ENCODE measurements around the gene TEX19. TPM values are rescaled to one million over a fixed set of nuclear protein-coding genes. Genes with fewer than 3 reads are reported as not detected.

Gene TEX19
- total and polyA plus RNA-seq, 10 of the 15 experiments (the other 5 are each of a cell fraction or from before 2014, with no cell fraction given) = 0.03 to 0.32 (median 0.13) TPM; not detected in 3

DNA sequence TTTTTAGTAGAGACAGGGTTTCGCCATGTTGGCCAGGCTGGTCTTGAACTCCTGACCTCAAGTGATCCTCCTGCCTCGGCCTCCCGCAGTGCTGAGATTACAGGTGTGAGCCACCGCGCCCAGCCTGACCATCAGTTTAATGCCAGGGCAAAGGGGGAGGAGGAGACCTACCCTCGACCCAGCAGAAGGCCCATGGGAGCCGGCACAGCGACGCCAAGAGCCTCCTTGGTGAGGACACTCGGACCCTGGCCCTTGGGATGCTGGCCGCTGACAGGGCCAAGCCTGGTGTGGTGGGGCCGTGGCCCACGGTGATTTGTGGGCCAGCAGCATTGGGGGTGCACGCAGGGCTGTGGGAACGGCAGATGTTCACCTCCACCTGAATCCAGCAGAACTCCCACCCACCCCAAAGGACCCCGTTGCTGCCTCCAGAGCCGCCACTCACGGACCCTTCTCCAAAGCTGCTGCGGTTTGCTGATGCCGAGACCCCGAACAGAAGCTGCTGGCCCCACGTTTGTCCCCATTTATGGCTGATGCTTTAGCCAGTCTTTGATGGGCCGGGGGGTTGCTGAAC lies 32.5 kb downstream of the TEX19 start:
- BruUV-seq (replicated peaks) = no TSS peak
- H2AFZ ChIP-seq (ENCODE audit: control insufficient read depth, low read depth, low read length) = no peak overlapping the region
- H3K9ac ChIP-seq (ENCODE audit: control insufficient read depth, insufficient read depth, low read length) = no peak overlapping the region
- no peaks in the 10 kb centered on the region for H3K4me1 ChIP-seq (ENCODE audit: control insufficient read depth, insufficient read depth, low read length)
- H3K27me3 ChIP-seq (replicated peaks in 1 of 2; ENCODE audit: control insufficient read depth in 2 of 2, insufficient read depth in 2 of 2, low read length in 1 of 2) = no peaks in the 10 kb centered on the region
- in situ Hi-C loops (cut with MboI) (no loop called here), intact Hi-C loops (cut with micrococcal nuclease; ENCODE audit: unreplicated experiment) (no loop called here)
- no peaks in the 10 kb centered on the region for H4K20me1 ChIP-seq (ENCODE audit: control insufficient read depth, insufficient read depth)
- H3K4me3 ChIP-seq = no peak overlapping the region
- H3K27ac ChIP-seq (ENCODE audit: control insufficient read depth, insufficient read depth) = no peak overlapping the region
- RAD21 ChIA-PET (ENCODE audit: unreplicated experiment) = interaction anchor here (0.5 kb wide), 1 partner anchor 138 kb away, joined by 3 read pairs; no protein-coding TSS in a partner anchor
- ATAC-seq (no peak), DNase-seq (ENCODE audit: low read depth, low spot score) (no peak), FAIRE-seq (no peak)
- SMC1A ChIA-PET (ENCODE audit: uncharacterized antibody, unreplicated experiment) = no interaction called here
- no peaks in the 10 kb centered on the region for H3K79me2 ChIP-seq (ENCODE audit: control insufficient read depth, insufficient read depth, low read length)
- POLR2A ChIA-PET = no interaction called here
- WGBS (ENCODE audit: insufficient coverage, insufficient replicate concordance, low lambda C conversion rate, missing lambda C conversion rate) = 79% methylated on average over 16 of the region's 23 CpGs
- CTCF ChIA-PET = no interaction called here
- H3K36me3 ChIP-seq (ENCODE audit: control insufficient read depth in 2 of 2, insufficient read depth in 2 of 2, low read length in 1 of 2) = no peaks in the 10 kb centered on the region; a peak in 2 of 4 replicates
- TF ChIP-seq HCFC1 (IDR thresholded peaks at IDR 0.05; ENCODE audit: low read length) = no peak
- no peaks in the 10 kb centered on the region for H3K9me3 ChIP-seq (replicated peaks; ENCODE audit: control insufficient read depth, insufficient read depth, low read length)
- no peak overlapping the region for H3K4me2 ChIP-seq (ENCODE audit: control insufficient read depth, insufficient read depth)

DNA sequence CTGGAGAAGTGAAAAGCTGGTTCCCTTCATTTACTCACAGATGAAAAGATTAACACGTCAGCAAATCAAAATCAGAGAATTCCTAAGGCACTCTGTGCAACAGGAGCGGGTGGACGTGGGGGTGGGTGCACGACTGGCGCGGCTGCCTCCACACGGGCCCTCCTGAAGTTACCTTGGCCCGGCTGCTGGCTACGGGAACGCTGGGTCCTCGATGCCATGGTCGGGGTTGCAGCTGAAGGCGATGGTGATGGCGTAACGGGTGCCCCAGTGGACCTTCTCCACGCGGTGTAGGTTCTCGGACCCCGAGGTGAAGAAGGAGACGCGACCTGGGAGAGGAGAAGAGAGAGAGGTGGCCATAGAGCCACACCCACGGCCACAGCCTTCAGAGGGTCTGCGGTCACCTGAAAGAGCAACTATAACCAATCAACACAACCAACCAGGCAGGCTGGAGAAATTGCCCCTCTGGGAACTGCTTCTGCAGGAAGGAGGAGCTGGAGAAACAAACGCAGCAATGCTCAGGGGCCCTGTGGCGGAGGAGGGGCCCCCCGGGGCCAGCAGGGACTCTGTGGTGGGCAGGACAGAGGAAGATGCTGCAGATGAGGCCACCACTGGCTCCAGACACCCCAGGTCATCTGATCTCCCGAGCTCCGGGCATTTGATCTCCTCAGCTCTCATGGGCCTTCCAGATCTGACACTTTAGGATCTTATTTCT lies 33.3 kb downstream of the TEX19 start:
- whole genome bisulfite sequencing (ENCODE audit: insufficient coverage, insufficient replicate concordance, low lambda C conversion rate, missing lambda C conversion rate) = 87% methylated on average over 28 of the region's 28 CpGs
- in situ Hi-C loops (cut with MboI) = no loop called here
- H3K27ac ChIP-seq (ENCODE audit: control insufficient read depth, insufficient read depth) = no peak overlapping the region
- H3K36me3 ChIP-seq (ENCODE audit: control insufficient read depth in 2 of 2, insufficient read depth in 2 of 2, low read length in 1 of 2) = no peaks in the 10 kb centered on the region; a peak in 2 of 4 replicates
- no peaks in the 10 kb centered on the region for H4K20me1 ChIP-seq (ENCODE audit: control insufficient read depth, insufficient read depth)
- CTCF ChIA-PET = no interaction called here
- no peak for FAIRE-seq
- intact Hi-C loops (cut with micrococcal nuclease; ENCODE audit: unreplicated experiment) = no loop called here
- no peaks in the 10 kb centered on the region for H3K9me3 ChIP-seq (replicated peaks; ENCODE audit: control insufficient read depth, insufficient read depth, low read length)
- RAD21 ChIA-PET (ENCODE audit: unreplicated experiment) = no interaction called here
- no peak overlapping the region for H2AFZ ChIP-seq (ENCODE audit: control insufficient read depth, low read depth, low read length)
- H3K4me1 ChIP-seq (ENCODE audit: control insufficient read depth, insufficient read depth, low read length) = no peaks in the 10 kb centered on the region
- H3K9ac ChIP-seq (ENCODE audit: control insufficient read depth, insufficient read depth, low read length) = no peak overlapping the region
- no peaks in the 10 kb centered on the region for H3K79me2 ChIP-seq (ENCODE audit: control insufficient read depth, insufficient read depth, low read length)
- H3K4me3 ChIP-seq = no peak overlapping the region
- no peak for TF ChIP-seq MEF2B (IDR thresholded peaks at IDR 0.05; ENCODE audit: partially characterized antibody, poor library complexity, severe bottlenecking)
- TF ChIP-seq, protein P1, sequence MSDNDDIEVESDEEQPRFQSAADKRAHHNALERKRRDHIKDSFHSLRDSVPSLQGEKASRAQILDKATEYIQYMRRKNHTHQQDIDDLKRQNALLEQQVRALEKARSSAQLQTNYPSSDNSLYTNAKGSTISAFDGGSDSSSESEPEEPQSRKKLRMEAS (IDR thresholded peaks at IDR 0.05; ENCODE audit: low read depth, low read length) = no peak
- no peak for TF ChIP-seq HDAC2 (IDR thresholded peaks at IDR 0.05)
- TF ChIP-seq PAX8 (IDR thresholded peaks at IDR 0.05) = no peak
- TF ChIP-seq ZNF384 (IDR thresholded peaks at IDR 0.05; ENCODE audit: borderline replicate concordance, low read depth, low read length) = no peak
- no peak for TF ChIP-seq SUPT20H (IDR thresholded peaks at IDR 0.05; ENCODE audit: borderline replicate concordance, control insufficient read depth, low read depth, low read length)
- BruUV-seq (replicated peaks) = no TSS peak
- H3K4me2 ChIP-seq (ENCODE audit: control insufficient read depth, insufficient read depth) = no peak overlapping the region
- POLR2A ChIA-PET = interaction anchor here (0.6 kb wide), 1 partner anchor 500 kb away, joined by 3 read pairs; no protein-coding TSS in a partner anchor
- DNase-seq (ENCODE audit: low read depth, low spot score) = no peak
- ATAC-seq = no peak
- SMC1A ChIA-PET (ENCODE audit: uncharacterized antibody, unreplicated experiment) = interaction anchor here (0.8 kb wide), 1 partner anchor 30 kb away, joined by 3 read pairs; no protein-coding TSS in a partner anchor
- no peaks in the 10 kb centered on the region for H3K27me3 ChIP-seq (replicated peaks in 1 of 2; ENCODE audit: control insufficient read depth in 2 of 2, insufficient read depth in 2 of 2, low read length in 1 of 2)
